ENCODE data around the gene KRTAP17-1. TPM values are rescaled to one million over a fixed set of nuclear protein-coding genes. Genes with fewer than 3 reads are reported as not detected.

The KRTAP17-1 gene
- total RNA-seq, 1 donor from 2014 or later, result not detected

Other genes starting within 250 kb of the KRTAP17-1 start
- not detected in 2 replicates for gene KRTAP2-4, start 249.8 kb downstream of the KRTAP17-1 start, total RNA-seq
- gene KRTAP4-7, start 231.6 kb downstream of the KRTAP17-1 start, total RNA-seq, result not detected in 2 replicates
- not detected in 2 replicates for gene KRTAP4-8, start 217.6 kb downstream of the KRTAP17-1 start, total RNA-seq
- gene KRTAP4-16, start 213.5 kb downstream of the KRTAP17-1 start, total RNA-seq, result not detected in 2 replicates
- not detected in 2 replicates for gene KRTAP4-9, start 210.3 kb downstream of the KRTAP17-1 start, total RNA-seq
- gene KRTAP4-11, start 197.3 kb downstream of the KRTAP17-1 start, total RNA-seq, result not detected in 2 replicates
- gene KRTAP4-12, start 191.5 kb downstream of the KRTAP17-1 start, total RNA-seq, result not detected in 2 replicates
- gene KRTAP4-6, start 175.2 kb downstream of the KRTAP17-1 start, total RNA-seq, result not detected in 2 replicates
- not detected in 2 replicates for gene KRTAP4-5, start 165.9 kb downstream of the KRTAP17-1 start, total RNA-seq
- gene KRTAP4-4, start 155.0 kb downstream of the KRTAP17-1 start, total RNA-seq, result not detected in 2 replicates
- not detected in 2 replicates for gene KRTAP4-3, start 147.5 kb downstream of the KRTAP17-1 start, total RNA-seq
- gene KRTAP4-2, start 137.5 kb downstream of the KRTAP17-1 start, total RNA-seq, result not detected in 2 replicates
- not detected in 2 replicates for gene KRTAP4-1, start 130.8 kb downstream of the KRTAP17-1 start, total RNA-seq
- not detected in 2 replicates for gene KRTAP9-1, start 125.8 kb downstream of the KRTAP17-1 start, total RNA-seq
- gene KRTAP9-2, start 89.1 kb downstream of the KRTAP17-1 start, total RNA-seq, result not detected in 2 replicates
- gene KRTAP9-3, start 83.3 kb downstream of the KRTAP17-1 start, total RNA-seq, result not detected in 2 replicates
- gene KRTAP9-8, start 77.7 kb downstream of the KRTAP17-1 start, total RNA-seq, result not detected in 2 replicates
- not detected in 2 replicates for gene KRTAP9-4, start 66.0 kb downstream of the KRTAP17-1 start, total RNA-seq
- not detected in 2 replicates for gene KRTAP9-9, start 60.3 kb downstream of the KRTAP17-1 start, total RNA-seq
- not detected in 2 replicates for gene KRTAP9-6, start 50.3 kb downstream of the KRTAP17-1 start, total RNA-seq
- not detected in 2 replicates for gene KRTAP9-7, start 40.0 kb downstream of the KRTAP17-1 start, total RNA-seq
- not detected in 2 replicates for gene KRTAP29-1, start 12.9 kb downstream of the KRTAP17-1 start, total RNA-seq
- gene KRTAP16-1, start 6.4 kb downstream of the KRTAP17-1 start, total RNA-seq, result not detected in 2 replicates
- gene KRT33A, start 35.1 kb upstream of the KRTAP17-1 start, total RNA-seq, result not detected in 2 replicates
- not detected in 2 replicates for gene KRT33B, start 54.1 kb upstream of the KRTAP17-1 start, total RNA-seq
- not detected in 2 replicates for gene KRT34, start 66.6 kb upstream of the KRTAP17-1 start, total RNA-seq
- gene KRT31, start 81.9 kb upstream of the KRTAP17-1 start, total RNA-seq, result not detected in 2 replicates
- gene KRT37, start 108.9 kb upstream of the KRTAP17-1 start, total RNA-seq, result not detected in 2 replicates
- not detected in 2 replicates for gene KRT38, start 125.3 kb upstream of the KRTAP17-1 start, total RNA-seq
- not detected in 2 replicates for gene KRT32, start 151.7 kb upstream of the KRTAP17-1 start, total RNA-seq
- not detected in 2 replicates for gene KRT35, start 165.4 kb upstream of the KRTAP17-1 start, total RNA-seq
- gene KRT36, start 174.2 kb upstream of the KRTAP17-1 start, total RNA-seq, result not detected in 2 replicates
- gene KRT13, start 189.9 kb upstream of the KRTAP17-1 start, total RNA-seq, result not detected in 2 replicates
- gene KRT15, start 203.2 kb upstream of the KRTAP17-1 start, total RNA-seq, result not detected in 2 replicates
- not detected in 2 replicates for gene KRT19, start 212.6 kb upstream of the KRTAP17-1 start, total RNA-seq

Measured in T-helper 1 cell treated with Interleukin-12 subunit alpha and Interleukin-12 subunit beta and Interleukin-4 antibody, amounts not matched to agents 30 ng/mL and 1 ng/mL, for 36 hours (primary cell).